Activated CD8-positive, alpha-beta memory T cell treated with anti-CD3 and anti-CD28 coated beads, Interleukin-2, amount 10 ng/mL, durations not matched to agents 7 days and 5 days (primary cell): ENCODE results near the gene DIPK1A. TPM values are rescaled to one million over a fixed set of nuclear protein-coding genes. Genes with fewer than 3 reads are reported as not detected.

Experiments
- ATAC-seq: fragments of 150-1000 bp; cut with Tn5 transposase; one replicate; pipeline ENCODE4 v1.10.0; 2021; ENCODE audit warnings: moderate library complexity
- CTCF ChIA-PET: fragments of 350-600 bp; sonication (Branson Sonifier 250); formaldehyde crosslinking; loops from one replicate; lab custom pipeline; 2021; ENCODE audit warnings: antibody characterized with exemption; lab: Charles Lee
- DNase-seq: peaks from one replicate; pipeline ENCODE4 v3.0.0-alpha.2; 2020
- H3K27ac Mint-ChIP-seq: one replicate; pipeline ENCODE4 v1.8.0; 2021; ENCODE audit warnings: mild to moderate bottlenecking, mixed read lengths
- H3K27me3 Mint-ChIP-seq: one replicate; pipeline ENCODE4 v1.8.0; 2021; ENCODE audit warnings: mixed read lengths
- H3K36me3 Mint-ChIP-seq: one replicate; pipeline ENCODE4 v1.8.0; 2021; ENCODE audit warnings: mild to moderate bottlenecking, mixed read lengths
- H3K4me1 Mint-ChIP-seq: one replicate; pipeline ENCODE4 v1.8.0; 2021; ENCODE audit warnings: mixed read lengths
- H3K4me3 Mint-ChIP-seq: one replicate; pipeline ENCODE4 v1.8.0; 2021; ENCODE audit warnings: mild to moderate bottlenecking, moderate library complexity, mixed read lengths
- H3K9me3 Mint-ChIP-seq: one replicate; pipeline ENCODE4 v1.8.0; 2022; ENCODE audit warnings: low read depth, mixed read lengths
- total RNA-seq, 2 experiments: library from RNA; stranded (reverse); gene quantifications; one replicate each; pipeline ENCODE4 v1.2.3, GENCODE V29; 2021

Gene DIPK1A
- total RNA-seq, 2 experiments from 2014 or later: 8.6 to 14.3 TPM

DNA sequence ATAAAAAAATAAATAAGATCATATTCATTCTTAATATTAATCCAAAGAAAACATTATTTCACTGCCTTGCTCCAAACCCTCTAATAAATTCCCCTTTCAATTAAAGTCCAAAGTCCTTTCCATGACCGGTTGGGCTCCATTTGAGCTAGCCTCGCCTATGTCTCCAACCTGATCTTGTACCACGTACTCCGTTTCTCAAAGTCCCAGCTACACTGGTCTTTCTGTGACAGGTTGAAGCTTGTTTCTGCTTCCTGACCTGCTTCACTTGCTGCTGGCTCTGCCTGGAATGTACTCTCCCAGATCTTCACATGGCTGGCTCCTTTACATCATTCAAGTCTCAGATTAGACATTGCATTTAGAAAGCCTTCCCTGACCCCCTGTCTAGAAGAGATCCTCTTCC lies 113.1 kb downstream of the DIPK1A start:
- Mint-ChIP-seq H3K4me3 (no peak overlapping the region), H3K9me3 (no peaks in the 10 kb centered on the region), H3K4me1 (no peaks in the 10 kb centered on the region)

DNA sequence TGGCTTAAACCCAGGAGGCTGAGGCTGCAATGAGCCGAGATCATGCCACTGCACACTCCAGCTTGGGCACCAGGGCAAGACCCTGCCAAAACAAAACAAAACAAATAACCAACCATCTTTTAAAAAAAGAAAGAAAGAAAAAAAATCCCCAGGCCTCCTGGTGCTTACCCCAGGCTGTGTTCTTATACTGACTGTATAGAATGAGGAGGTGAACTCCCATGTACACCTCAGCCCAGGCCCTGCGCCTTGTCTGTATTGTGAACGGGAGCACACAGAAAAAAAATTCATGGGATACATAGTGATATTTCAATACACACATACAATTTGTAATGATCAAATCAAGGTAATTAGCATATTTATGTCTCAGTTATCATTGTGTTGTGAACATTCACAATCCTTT lies 115.4 kb downstream of the DIPK1A start:
- H3K36me3 Mint-ChIP-seq: peaks cover 30% of the 10 kb centered on the region
- no peak for ATAC-seq
- no peaks in the 10 kb centered on the region for H3K9me3 Mint-ChIP-seq
- H3K4me3 Mint-ChIP-seq: no peak overlapping the region
- no peak overlapping the region for H3K27ac Mint-ChIP-seq
- no peaks in the 10 kb centered on the region for H3K27me3 Mint-ChIP-seq
- DNase-seq: no peak
- peaks cover 3% of the 10 kb centered on the region for H3K4me1 Mint-ChIP-seq
- CTCF ChIA-PET: interaction anchor here (1.8 to 1.9 kb wide), 2 partner anchors 12 to 13 kb away, joined by 4 to 10 read pairs; no protein-coding TSS in a partner anchor

More for the DNA sequence above, 113.1 kb downstream of the DIPK1A start:
- Mint-ChIP-seq H3K36me3 (peaks cover 17% of the 10 kb centered on the region), H3K27me3 (no peaks in the 10 kb centered on the region), H3K27ac (no peak overlapping the region)
- ATAC-seq (no peak), DNase-seq (no peak)
- CTCF ChIA-PET: interaction anchor here (0.9 to 2.0 kb wide), 3 partner anchors 10 to 120 kb away, joined by 3 to 4 read pairs (median 3); no protein-coding TSS in a partner anchor

DNA sequence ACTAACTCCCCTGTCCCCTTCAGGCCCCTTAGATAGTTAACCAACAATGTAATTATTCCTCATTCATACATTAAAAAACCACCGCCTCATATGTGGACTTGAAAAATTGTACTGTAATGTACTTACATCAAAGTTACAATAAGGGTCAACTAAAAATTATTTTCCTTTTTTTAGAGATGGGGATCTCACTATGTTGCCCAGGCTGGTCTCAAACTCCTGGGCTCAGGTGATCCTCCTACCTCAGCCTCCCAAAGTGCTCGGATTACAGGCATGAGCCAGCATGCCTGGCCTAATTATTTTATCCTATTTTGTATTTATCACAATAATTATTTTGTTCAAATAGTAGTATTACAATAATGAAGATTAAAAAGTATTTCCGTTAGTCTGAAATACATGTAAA lies 116.8 kb downstream of the DIPK1A start:
- Mint-ChIP-seq H3K9me3 (no peaks in the 10 kb centered on the region), H3K4me3 (no peak overlapping the region), H3K27me3 (no peaks in the 10 kb centered on the region), H3K36me3 (peaks cover 39% of the 10 kb centered on the region), H3K27ac (no peak overlapping the region), H3K4me1 (peaks cover 15% of the 10 kb centered on the region)
- CTCF ChIA-PET: no interaction called here
- ATAC-seq (no peak), DNase-seq (no peak)

DNA sequence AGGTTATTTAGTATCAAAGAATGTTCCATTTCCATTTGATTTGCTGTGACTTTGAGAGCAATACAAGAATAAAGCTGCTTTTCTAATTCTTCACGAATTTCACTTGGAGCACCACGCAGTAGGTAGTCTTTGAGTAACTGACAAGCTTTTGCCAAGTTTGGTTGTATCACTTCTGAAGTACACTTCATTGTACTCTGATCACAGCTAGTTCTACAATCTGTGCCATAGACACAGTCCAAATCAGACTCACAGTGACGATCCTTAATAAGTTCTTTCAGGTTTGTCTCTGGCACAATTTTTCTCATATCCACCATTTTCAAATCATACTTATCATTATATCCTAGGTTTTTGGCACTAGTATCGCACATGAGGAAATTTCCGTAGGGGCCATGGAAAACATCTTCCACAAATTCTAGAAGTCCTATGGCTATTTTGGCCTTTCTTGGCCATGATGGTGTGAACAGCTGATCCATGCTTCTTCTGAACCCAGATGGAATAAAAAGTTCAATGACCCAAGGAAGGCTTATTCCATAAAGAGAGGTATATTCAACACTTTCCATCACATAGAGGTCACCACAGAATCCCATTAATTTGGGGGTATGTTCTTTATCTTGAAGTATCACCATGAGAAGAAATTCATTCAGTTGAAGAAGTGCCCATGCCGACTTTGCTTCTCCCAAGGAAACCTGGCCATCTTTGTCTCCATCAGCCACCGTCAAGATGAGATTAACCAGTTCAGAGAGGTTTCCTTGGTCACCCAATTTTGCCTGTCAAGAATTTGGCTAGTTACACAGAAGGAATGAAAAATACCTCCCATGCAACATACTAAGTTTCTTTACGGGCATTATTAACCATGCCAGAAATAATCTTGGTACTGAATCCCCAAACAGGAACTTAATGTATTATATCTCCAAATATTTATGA lies 117.6 kb downstream of the DIPK1A start:
- DNase-seq (no peak), ATAC-seq (no peak)
- no peaks in the 10 kb centered on the region for H3K9me3 Mint-ChIP-seq
- no peaks in the 10 kb centered on the region for H3K27me3 Mint-ChIP-seq
- no peak overlapping the region for H3K27ac Mint-ChIP-seq
- CTCF ChIA-PET: interaction anchor here (1.1 to 2.8 kb wide), 5 partner anchors 10 to 125 kb away, joined by 3 to 17 read pairs (median 8); partner anchors contain the start of gene RPL5
- peaks cover 45% of the 10 kb centered on the region for H3K36me3 Mint-ChIP-seq
- H3K4me3 Mint-ChIP-seq: no peak overlapping the region
- peaks cover 20% of the 10 kb centered on the region for H3K4me1 Mint-ChIP-seq

DNA sequence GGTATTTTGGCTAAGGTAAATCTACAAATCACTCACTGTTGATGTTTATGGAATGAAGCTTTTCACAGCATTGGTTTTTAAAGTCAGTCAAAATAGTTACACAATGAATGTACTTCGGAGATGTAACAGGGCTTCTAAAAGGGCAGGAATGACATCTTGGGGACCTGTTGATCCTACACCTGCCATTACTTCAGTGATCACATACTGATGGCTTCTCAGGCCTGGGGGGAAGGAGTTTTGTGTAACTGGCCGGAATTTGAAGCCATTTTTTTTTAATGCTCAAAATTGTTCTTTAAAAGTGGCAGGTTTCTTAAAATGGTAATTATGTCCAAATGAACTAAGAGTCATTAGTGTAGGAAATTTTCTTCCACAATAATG lies 118.2 kb downstream of the DIPK1A start:
- H3K36me3 Mint-ChIP-seq: peaks cover 51% of the 10 kb centered on the region

DNA sequence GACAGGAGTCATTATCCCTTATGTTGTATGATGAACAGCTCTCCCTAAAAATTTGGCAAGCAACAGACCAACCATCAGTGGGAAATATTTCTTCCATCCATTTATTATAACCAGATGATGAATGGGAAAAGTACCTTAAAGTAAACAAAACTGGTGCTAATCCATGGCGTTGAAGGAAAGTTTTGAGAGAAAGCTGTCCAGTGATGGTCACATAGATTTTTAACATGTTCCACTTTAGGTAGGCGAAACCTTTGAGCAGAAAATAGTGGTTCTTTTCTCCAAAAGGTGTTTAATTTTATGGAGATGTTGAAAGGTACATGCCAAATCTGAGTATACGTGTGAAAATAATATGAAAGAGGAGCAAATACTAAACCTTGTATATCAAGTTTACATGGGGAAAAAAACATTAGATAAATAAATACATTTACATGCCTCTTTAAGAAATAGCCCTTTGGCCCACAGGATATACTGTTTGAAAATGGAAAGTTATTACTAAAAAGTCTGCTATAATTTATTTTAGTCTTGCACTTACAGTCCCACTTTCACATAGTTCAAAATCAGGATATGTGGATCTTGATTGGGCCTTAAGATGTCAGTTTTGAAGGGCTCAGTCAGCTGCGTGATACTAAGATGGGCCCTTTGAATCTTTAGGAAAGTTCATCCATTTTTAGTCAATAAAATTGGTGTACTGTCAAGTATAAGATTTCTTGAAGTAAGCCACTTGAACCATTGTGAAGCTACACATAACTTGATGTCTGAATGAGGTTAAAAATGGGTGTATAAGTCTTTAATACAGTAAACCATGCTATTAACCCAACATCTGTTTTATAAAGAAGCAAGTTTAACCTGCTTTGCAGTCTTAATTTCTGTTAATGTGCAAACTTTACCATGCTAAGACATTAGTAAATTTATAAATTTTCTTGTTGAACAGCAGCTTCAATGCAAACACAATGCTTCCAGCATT lies 118.9 kb downstream of the DIPK1A start:
- Mint-ChIP-seq H3K4me3 (no peak overlapping the region), H3K36me3 (peaks cover 57% of the 10 kb centered on the region), H3K27ac (no peak overlapping the region), H3K9me3 (no peaks in the 10 kb centered on the region), H3K27me3 (no peaks in the 10 kb centered on the region), H3K4me1 (peaks cover 34% of the 10 kb centered on the region)
- CTCF ChIA-PET: interaction anchor here (1.1 to 2.8 kb wide), 8 partner anchors 11 to 152 kb away, joined by 3 to 17 read pairs (median 4); partner anchors contain the start of gene RPL5
- ATAC-seq (no peak), DNase-seq (no peak)

More for the DNA sequence above, 118.2 kb downstream of the DIPK1A start:
- DNase-seq (no peak), ATAC-seq (no peak)
- peaks cover 27% of the 10 kb centered on the region for H3K4me1 Mint-ChIP-seq
- no peak overlapping the region for H3K27ac Mint-ChIP-seq
- no peaks in the 10 kb centered on the region for H3K9me3 Mint-ChIP-seq
- no peak overlapping the region for H3K4me3 Mint-ChIP-seq
- CTCF ChIA-PET: interaction anchor here (1.1 to 2.8 kb wide), 7 partner anchors 11 to 151 kb away, joined by 3 to 17 read pairs (median 5); partner anchors contain the start of gene RPL5
- no peaks in the 10 kb centered on the region for H3K27me3 Mint-ChIP-seq

DNA sequence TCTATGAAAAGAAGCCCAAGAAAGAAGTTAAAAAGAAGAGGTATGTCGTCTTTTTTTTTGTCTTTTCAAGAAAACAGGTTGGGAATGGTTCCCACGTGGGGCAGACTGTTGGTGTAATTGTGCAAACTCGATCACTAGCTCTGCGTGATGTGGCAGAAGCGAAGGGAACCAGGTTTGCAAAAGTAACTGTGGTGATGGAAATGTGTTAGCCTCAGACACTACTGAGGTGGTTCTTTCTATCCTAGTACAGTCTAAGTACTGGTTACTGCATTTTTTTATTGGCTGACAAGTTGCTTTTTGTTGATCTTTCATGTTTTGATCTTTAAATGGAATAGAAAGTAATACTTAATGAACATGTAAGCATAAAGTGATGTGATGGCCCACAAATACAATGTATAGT lies 120.7 kb downstream of the DIPK1A start:
- CTCF ChIA-PET: interaction anchor here (0.6 kb wide), 1 partner anchor 85 kb away, joined by 3 read pairs; no protein-coding TSS in a partner anchor
- ATAC-seq (peak; percentile 22), DNase-seq (no peak)
- H3K4me1 Mint-ChIP-seq: peaks cover 51% of the 10 kb centered on the region
- no peak overlapping the region for H3K4me3 Mint-ChIP-seq
- H3K36me3 Mint-ChIP-seq: peaks cover 73% of the 10 kb centered on the region
- no peaks in the 10 kb centered on the region for H3K27me3 Mint-ChIP-seq
- no peaks in the 10 kb centered on the region for H3K9me3 Mint-ChIP-seq
- H3K27ac Mint-ChIP-seq: peak overlapping the region; percentile 33

DNA sequence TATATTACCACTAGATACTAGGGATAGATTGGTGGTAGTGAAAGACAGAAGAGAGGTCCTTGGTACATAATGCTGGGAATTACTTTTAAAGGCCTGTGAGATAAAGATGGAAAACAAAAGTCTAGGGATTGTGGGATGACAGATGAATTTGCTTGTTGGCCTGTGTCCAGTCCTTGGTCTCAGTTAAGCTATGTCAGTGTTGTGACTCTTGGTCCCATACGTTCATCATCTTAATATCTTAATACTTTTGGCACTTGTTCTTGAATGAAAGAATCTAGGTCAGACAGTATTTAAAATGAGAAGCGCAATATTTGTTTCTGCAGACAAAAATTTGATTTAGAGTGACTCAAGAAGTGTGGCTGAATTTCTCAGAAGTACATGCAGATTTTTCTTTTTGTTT lies 121.8 kb downstream of the DIPK1A start:
- H3K4me1 Mint-ChIP-seq: peaks cover 62% of the 10 kb centered on the region
- H3K27ac Mint-ChIP-seq: peak overlapping the region; percentile 55
- no peak overlapping the region for H3K4me3 Mint-ChIP-seq
- DNase-seq: no peak
- no peaks in the 10 kb centered on the region for H3K27me3 Mint-ChIP-seq
- H3K36me3 Mint-ChIP-seq: peaks cover 84% of the 10 kb centered on the region
- ATAC-seq: no peak
- no peaks in the 10 kb centered on the region for H3K9me3 Mint-ChIP-seq
- CTCF ChIA-PET: interaction anchor here (0.8 to 2.2 kb wide), 5 partner anchors 7 to 154 kb away, joined by 3 to 9 read pairs (median 4); partner anchors contain the start of gene RPL5

DNA sequence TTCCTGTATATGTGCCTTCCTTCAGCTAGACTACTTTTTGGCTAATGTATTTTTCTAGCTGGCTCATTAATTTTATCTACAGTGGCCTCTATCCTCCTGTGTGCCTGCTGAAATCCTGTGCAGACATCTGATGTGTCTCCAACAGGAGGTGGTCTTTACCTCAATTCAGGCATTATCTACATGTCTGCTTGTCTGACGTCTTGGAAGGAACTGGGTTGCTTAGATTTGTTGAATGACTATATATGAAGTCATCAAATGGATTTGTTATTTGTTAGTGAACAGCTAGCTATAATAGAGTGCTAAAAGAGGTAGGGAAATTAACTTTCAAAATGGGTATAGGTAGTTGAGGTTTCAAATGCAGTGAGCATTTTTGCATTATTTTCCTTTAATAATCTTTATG lies 122.7 kb downstream of the DIPK1A start:
- Mint-ChIP-seq H3K9me3 (no peaks in the 10 kb centered on the region), H3K27me3 (no peaks in the 10 kb centered on the region), H3K4me1 (peaks cover 71% of the 10 kb centered on the region), H3K36me3 (peaks cover 85% of the 10 kb centered on the region), H3K4me3 (no peak overlapping the region), H3K27ac (peak overlapping the region; percentile 33)
- ATAC-seq (no peak), DNase-seq (no peak)
- CTCF ChIA-PET: interaction anchor here (1.7 to 2.2 kb wide), 3 partner anchors 20 to 155 kb away, joined by 5 to 9 read pairs (median 6); no protein-coding TSS in a partner anchor

DNA sequence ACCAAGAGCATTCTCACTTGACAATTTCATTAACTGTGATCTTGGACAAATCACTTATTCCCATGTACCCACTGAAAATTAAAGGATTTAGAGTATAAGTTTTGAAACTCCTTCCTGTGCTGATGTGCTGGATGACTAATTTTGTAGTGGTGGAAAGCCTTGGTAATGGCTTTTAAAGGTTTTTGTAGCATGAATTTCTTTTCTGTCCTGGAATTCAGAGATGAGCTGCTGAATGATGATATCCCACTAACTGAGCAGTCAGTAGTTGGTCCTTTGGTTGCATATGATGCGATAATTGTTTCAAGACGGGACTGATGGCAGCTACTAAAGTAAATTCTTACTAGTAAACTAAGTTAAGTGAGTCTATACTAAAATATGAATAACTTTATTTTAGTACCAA lies 124.2 kb downstream of the DIPK1A start:
- Mint-ChIP-seq H3K36me3 (peaks cover 89% of the 10 kb centered on the region), H3K27me3 (no peaks in the 10 kb centered on the region), H3K9me3 (no peaks in the 10 kb centered on the region), H3K27ac (peak overlapping the region; percentile 47), H3K4me1 (peaks cover 80% of the 10 kb centered on the region), H3K4me3 (no peak overlapping the region)
- ATAC-seq (no peak), DNase-seq (no peak)
- CTCF ChIA-PET: interaction anchor here (0.6 to 1.7 kb wide), 2 partner anchors 21 to 88 kb away, joined by 3 to 5 read pairs; no protein-coding TSS in a partner anchor

DNA sequence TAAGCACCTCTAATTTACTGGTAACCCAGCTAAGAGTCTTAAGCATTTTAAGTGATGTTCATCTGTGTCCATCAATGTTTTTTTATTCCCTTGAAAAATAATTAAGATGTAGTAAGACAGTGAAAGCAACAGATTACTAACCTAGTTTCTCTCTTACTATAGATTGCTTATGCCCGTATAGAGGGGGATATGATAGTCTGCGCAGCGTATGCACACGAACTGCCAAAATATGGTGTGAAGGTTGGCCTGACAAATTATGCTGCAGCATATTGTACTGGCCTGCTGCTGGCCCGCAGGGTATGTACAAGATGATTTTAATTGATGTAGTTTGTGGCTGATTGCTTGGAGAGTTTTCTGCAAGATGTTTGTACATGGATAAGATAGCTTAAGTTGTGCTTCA lies 126.6 kb downstream of the DIPK1A start:
- H3K36me3 Mint-ChIP-seq: peaks cover 71% of the 10 kb centered on the region
- H3K4me1 Mint-ChIP-seq: peaks cover 69% of the 10 kb centered on the region
- peak overlapping the region; percentile 99 for H3K4me3 Mint-ChIP-seq
- DNase-seq (no peak), ATAC-seq (no peak)
- CTCF ChIA-PET: interaction anchor here (0.9 to 1.6 kb wide), 3 partner anchors 24 to 125 kb away, joined by 3 to 8 read pairs (median 5); no protein-coding TSS in a partner anchor
- H3K27ac Mint-ChIP-seq: peak overlapping the region; percentile 97
- H3K27me3 Mint-ChIP-seq: no peaks in the 10 kb centered on the region
- H3K9me3 Mint-ChIP-seq: no peaks in the 10 kb centered on the region

DNA sequence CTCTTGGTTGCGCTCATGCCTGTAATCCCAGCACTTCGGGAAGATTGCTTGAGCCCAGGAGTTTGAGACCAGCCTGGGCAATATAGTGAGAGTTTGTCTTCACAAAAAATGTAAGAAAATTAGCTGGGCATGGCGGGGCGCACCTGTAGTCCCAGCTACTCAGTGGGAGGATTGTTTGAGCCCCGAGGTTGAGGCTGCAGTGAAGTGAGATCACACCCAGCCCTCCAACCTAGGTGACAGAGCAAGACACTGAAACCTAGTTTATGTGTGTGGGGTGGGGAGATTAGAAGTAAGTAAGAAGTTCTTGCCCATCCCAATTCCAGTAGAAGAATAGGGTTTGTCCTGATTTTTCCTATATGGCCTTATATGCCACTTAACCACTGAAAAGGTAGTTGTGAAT lies 127.4 kb downstream of the DIPK1A start:
- Mint-ChIP-seq H3K4me3 (peak overlapping the region; percentile 99), H3K36me3 (peaks cover 65% of the 10 kb centered on the region), H3K27me3 (no peaks in the 10 kb centered on the region), H3K4me1 (peaks cover 63% of the 10 kb centered on the region), H3K27ac (peak overlapping the region; percentile 97), H3K9me3 (no peaks in the 10 kb centered on the region)
- DNase-seq: no peak
- CTCF ChIA-PET: interaction anchor here (0.9 to 1.1 kb wide), 2 partner anchors 24 to 85 kb away, joined by 3 to 8 read pairs; no protein-coding TSS in a partner anchor
- ATAC-seq: no peak
